ENCODE data around the gene ZNF200.
"Not testable (repeated sequence)": the region's sequence is repeated elsewhere in the genome, so short reads cannot be mapped to it uniquely, and the experiment has no call there.

The ZNF200 gene

GRCh38 chr16:3198334-3199072 is 36.5 kb downstream of the ZNF200 start:
- DNase-seq (ENCODE audit: low spot score) = peak; percentile 34

GRCh38 chr16:3197694-3198333 is 37.1 kb downstream of the ZNF200 start:
- not testable (repeated sequence) for DNase-seq (ENCODE audit: low spot score)

- DNase-seq (ENCODE audit: low spot score) = no peak
Observed at GRCh38 chr16:3195975-3196374, 39.0 kb downstream of the ZNF200 start.

DNA sequence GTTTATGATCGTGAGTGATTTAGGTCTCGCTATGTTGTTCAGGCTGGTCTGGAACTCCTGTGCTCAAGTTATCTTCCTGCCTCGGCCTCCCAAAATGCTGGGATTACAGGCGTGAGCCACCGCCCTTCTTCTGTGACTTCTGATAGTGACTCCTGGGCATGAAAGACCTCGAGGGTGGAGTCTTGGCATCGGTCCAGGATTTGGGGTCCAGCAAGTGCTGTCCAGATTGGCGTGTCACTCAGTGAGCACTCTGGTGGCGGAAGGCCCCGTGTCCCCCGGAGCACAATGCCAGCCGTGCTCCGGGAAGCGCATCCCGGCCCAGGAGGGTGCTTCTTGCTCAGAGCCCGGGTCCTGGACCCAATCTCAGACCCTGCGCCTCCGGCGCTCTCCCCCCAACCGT is 40.2 kb downstream of the ZNF200 start:
- DNase-seq (ENCODE audit: low spot score) = no peak

DNA sequence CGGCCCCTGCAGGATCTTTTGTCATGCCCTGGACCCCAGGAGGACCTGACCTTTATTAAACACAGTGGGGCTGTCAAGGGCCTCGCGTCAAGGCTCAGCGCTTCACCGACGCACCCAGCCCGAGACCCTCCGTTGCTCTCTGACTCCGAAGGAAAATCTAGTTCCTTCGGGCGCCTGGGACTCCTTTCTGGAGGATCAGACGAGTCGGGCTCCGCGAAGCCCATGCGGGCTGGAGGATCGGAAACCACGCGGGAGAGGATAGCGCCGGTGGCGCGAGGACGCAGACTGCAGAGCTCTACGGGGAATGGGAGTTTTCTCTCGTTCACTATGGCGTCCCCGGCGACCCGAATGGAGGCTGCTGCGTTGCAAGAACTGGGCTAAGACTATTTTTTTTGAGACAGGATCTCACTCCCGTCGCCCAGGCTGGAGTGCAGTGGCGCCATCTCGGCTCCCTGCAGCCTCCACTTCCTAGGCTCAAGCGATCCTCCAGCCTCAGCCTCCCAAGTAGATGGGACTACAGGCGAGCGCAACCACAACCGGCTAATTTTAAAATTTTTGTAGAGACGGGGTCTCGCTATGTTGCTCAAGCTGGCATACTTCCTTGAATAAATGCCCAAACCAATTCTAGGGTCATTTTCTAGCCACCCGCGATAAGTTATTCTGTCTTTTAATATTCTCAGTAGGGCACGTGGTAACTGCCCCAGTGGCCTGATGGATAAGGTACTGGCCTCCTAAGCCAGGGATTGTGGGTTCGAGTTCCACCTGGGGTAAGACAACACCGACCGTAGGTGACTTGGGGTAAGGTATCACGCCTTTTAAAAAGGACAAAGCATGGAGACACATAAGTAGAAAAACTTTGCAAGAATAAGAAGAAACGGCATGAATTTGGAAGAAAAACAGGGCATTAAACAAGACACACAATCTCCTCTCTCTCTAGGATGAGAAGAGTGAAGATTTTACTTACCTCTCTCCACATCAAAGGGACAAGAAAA is 41.4 kb downstream of the ZNF200 start:
- no peak for DNase-seq (ENCODE audit: low spot score)

DNA sequence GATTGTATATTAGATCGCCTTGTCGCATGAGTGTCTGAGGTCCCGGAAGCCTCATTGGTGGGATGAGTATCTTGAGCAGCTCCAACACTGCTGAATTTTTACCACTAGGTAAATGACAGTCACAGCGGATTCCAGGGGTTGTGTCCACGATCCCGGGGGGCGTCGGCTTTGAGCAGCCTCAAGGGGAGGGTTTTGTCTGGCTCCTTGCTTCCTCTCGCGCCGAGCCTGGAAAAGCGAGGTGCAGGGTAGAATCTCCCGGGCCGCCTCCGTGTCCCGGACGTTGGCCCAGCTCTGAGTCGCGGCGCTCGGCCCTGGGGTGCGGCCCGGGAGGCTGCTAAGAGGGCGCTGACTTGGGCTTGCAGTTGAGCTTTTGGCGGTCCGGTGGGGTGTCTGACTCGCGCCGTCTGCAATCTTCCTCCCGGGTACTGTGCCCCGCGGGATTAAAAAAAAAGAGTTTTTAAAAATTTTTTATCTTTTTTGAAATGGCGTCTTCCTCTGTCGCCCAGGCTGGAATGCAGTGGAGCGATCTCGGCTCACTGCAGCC is 42.4 kb downstream of the ZNF200 start:
- no peak for DNase-seq (ENCODE audit: low spot score)

GRCh38 chr16:3190949-3191353 is 44.0 kb downstream of the ZNF200 start:
- no peak for DNase-seq (ENCODE audit: low spot score)

GRCh38 chr16:3189869-3190268 is 45.1 kb downstream of the ZNF200 start:
- DNase-seq (ENCODE audit: low spot score) = no peak

DNA sequence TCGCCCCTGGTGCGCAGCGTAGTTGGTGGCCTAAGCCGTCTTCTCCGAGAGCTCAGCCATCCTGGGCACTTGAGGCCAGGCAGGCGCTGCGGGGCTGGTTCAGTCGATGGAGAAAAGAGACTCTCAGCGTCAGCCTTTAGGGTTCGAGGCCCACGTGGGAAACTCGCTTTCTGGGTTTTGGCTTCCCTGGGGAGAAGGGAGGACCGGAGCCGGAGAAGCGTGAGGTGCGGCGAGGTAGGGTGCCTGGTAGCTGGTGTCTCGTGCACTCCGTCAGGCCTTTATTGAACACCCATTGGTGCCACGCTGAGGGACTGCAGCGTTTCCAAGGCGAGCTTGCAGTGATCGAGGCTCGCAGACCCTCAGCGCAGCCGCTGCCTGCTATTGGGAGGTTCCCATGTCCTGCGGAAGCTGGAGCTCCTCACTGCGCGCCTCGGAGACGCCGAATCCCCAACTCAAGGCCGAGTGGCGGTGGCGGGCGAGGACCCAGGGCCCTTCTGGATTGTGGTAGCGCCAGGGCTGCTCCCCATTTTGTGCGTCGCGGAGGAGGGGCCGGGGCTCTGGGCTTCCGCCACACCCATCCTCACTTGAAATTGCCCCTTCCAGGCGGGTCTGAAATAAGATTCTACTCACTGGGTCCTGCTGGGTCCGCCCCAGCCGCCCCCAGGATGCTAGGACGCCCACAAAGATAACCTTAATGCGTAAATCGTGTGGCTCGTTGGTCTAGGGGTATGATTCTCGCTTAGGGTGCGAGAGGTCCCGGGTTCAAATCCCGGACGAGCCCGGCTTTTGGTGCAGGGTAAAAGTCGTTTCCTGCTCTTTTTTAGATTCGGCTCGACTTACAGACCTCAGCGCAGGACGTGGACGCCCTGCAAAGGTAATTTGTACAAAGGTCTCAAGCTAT is 45.8 kb downstream of the ZNF200 start:
- DNase-seq (ENCODE audit: low spot score) = no peak

GRCh38 chr16:3188675-3188924 is 46.4 kb downstream of the ZNF200 start:
- DNase-seq (ENCODE audit: low spot score) = no peak

- no peak for DNase-seq (ENCODE audit: low spot score)
Observed at GRCh38 chr16:3187798-3188674, 46.9 kb downstream of the ZNF200 start, which contains the start of gene OR1F1. TSS of gene OR1F1 (plus strand) at chr16:3188204.

- DNase-seq (ENCODE audit: low spot score) = no peak
Observed at GRCh38 chr16:3186946-3187690, 47.8 kb downstream of the ZNF200 start.

DNA sequence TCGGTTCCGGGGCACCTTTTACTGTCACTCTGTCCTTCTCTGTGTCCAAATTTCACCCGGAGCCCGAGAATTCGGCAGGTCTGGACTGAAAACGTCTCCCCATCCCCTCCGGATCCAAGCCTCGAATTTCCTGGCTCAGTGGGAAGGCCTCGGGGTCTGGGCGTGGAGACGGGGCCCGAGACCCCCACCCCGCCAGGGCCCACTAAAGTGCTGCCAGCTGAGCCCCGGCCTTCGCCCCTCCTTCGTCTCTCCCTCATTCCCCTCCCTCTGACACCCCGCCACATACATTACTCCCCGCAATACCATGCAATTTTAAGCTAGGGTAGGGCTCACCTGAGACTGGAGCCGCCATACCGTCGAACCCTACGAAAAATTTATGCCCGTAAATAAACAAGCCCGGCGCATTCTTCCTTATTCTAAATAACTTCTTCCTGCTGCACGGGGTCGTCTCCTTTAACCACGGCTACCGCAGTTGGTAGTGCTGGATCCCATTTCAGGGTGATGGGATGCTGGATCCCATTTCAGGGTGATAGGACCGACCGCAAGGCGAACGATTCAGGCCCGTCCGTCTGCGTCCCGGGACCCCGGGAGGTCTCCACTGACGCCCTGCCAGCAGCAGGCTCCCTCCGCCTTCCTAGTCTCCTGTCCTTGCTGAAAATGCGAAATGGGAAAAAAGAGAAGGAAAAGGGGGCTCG is 51.4 kb downstream of the ZNF200 start:
- DNase-seq (ENCODE audit: low spot score) = no peak

DNA sequence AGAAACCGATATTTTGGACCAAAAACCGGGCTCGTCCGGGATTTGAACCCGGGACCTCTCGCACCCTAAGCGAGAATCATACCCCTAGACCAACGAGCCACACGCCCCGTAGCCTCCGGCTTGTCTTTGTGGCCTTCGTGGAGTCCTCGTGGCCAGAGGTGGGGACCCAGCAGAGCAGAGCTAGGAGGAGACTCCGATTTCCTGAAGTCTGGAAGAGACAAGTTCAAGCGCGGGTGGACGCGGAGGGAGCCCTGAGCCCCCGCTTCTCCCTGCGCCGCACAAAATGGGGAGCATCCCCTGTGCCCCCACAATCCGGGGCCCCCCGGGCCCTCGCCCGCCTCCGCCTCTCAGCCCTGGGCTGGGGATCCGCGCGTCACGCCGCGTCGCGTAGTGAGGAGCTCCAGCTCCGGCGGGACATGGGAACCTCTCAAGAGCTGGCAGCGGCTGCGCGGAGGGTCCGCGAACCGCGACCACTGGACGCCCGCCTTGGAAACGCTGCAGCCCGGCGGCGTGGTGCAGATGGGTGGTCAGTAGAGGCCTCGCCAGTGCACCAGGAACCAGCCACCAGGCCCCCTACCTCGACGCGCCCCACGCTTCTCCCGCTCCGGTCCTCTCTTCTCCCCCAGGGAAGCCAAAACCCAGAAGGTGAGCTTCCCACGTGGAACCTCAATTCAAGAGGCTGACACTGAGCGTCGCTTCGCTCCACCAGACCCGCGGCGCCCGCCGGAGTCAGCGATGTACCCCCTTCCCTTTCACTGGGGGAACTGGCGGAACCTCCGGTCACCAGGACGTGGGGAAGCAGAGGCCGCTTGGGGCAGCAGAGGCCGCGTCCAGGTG is 52.1 kb downstream of the ZNF200 start:
- DNase-seq (ENCODE audit: low spot score) = no peak

DNA sequence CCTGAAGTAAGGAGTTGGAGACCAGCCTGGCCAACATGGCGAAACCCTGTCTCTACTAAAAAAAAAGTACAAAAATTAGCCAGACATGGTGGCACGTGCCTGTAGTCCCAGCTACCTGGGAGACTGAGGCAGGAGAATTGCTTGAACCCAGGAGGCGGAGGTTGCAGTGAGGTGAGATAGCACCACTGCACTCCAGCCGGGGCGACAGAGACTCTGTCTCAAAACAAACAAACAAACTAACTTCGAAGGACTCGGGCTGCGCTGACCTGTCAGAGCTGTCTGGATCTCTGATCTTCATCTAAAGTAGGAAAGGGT is 52.7 kb downstream of the ZNF200 start:
- DNase-seq (ENCODE audit: low spot score) = not testable (repeated sequence)

- no peak for DNase-seq (ENCODE audit: low spot score)
Observed at GRCh38 chr16:3180445-3180878, 54.5 kb downstream of the ZNF200 start.

DNA sequence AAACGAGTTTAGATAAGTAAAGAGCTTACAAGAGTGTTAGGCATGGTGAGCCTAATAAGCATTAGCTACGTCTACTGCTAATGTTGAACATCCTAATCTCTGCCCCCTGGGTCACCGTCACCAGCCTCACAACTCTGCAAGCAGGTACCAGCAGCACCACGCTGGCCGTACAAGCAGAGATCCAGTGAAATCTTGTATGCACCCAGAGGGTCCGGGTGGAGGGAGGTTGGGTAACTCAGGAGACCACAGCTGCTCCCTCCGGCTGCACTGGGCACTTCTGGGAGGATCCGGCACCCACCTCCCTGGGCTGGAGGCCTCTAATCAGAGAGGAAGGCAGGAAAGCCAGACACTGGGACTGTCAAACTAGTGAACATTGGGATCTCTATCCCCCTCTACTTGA is 55.3 kb downstream of the ZNF200 start:
- no peak for DNase-seq (ENCODE audit: low spot score)
